Putamen (tissue), 1 donor: ENCODE results near the gene LSM14B.
"Not testable (repeated sequence)": the region's sequence is repeated elsewhere in the genome, so short reads cannot be mapped to it uniquely, and the experiment has no call there.

Source experiments
- DNase-seq: peaks from one replicate; pipeline ENCODE4 v3.0.0-alpha.2; 2016; ENCODE audit warnings: low spot score

Gene LSM14B

DNA sequence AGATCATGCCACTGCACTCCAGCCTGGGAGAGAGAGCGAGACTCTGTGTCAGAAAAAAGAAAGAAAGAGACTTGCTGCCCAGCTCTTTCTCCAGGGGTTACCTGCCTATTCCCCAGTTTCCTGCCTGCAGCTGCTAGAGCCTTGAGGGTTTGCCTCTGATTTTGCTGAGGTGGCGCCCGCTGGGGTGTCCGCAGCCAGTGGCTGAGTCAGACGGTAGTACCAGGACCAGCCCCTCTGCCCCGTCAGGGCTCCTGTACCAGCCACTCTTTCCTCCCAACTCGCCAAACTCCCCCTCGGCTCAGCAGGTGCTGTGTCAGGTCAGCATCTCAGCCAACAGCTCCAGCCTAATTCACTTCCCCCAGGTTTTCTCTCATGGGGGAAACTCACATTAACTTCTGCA lies 7.4 kb upstream of the LSM14B start:
- no peak for DNase-seq

DNA sequence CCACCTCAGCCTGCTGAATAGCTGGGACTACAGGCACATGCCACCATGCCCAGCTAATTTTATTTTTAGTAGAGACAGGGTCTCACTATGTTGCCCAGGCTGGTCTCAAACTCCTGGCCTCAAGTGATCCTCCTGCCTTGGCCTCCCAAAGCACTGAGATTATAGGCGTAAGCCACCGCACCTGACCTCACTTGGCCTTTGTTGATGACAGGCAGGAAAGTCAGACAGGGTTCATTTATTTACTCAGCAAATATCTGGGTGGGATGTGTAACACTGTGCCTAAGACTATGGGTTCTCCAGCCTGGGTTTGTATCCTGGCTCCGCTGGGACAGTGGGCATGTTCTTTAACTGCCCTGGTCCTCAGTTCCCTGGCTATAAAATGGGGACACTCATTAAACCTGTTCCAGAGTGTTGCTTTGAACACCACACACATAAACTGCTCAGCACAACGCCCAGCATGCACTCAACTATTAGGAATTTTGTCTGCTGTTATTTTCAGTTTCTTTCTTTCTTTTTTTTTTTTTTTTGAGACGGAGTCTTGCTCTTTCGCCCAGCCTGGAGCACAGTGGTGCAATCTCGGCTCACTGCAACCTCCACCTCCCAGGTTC lies 6.4 kb upstream of the LSM14B start:
- not testable (repeated sequence) for DNase-seq

DNA sequence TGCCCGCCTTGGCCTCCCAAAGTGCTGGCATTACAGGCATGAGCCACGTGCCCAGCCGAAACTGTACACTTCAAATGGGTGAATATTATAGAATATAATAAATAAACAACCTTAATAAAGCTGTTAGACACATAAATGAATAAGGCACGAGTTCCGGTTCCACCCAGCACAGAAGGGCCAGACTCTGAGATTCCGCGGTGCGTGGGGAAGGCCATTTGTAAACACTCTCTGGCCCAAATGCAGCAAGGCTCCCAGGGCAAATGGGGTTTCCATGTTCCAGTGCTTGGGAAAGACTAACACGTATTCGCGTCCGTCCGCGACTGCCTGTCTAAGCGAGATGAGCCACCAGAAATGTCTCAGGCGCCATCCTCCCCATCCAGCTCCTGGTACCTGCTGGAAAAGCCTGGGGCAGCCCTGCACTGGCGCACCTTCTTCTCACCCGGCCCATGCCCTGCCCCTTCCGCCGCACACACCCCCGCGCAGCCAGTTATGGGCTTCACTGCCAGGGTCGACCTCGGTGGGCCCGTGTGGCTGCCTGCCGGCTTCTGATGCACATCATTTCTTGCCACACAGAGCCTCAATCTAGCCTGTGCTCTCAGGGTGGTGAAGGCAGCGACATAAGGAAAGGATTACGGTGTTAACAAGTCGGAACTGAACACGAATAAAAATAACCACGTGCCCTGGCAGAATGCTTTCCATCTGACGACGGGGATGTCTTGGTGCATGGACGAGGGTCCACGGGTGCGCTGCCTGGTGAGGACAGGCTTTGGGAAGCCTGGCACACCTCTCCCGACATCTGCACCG lies 5.5 kb upstream of the LSM14B start:
- DNase-seq: no peak

DNA sequence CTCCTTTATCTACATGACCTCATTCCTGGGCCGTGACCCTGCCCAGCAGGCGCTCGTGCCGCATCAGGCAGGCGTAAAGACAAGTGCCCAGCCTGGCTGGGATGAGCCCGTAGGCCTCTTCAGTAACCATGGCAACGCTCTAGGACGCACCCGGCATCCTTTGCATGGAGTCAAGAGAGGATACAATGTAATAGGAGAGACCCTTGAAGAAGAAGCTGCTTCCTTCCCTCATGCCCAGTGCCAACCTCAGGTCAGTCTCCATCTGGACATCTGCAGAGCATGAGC lies 5.0 kb upstream of the LSM14B start:
- DNase-seq: no peak

GRCh38 chr20:62117658-62118057 lies 4.6 kb upstream of the LSM14B start:
- no peak for DNase-seq

- DNase-seq: no peak
These were observed 3.9 kb upstream of the LSM14B start for GRCh38 chr20:62118113-62119043.

- DNase-seq: no peak
These were observed 3.2 kb upstream of the LSM14B start for GRCh38 chr20:62119115-62119514.

- no peak for DNase-seq
These were observed 2.5 kb upstream of the LSM14B start for GRCh38 chr20:62119591-62120364.

DNA sequence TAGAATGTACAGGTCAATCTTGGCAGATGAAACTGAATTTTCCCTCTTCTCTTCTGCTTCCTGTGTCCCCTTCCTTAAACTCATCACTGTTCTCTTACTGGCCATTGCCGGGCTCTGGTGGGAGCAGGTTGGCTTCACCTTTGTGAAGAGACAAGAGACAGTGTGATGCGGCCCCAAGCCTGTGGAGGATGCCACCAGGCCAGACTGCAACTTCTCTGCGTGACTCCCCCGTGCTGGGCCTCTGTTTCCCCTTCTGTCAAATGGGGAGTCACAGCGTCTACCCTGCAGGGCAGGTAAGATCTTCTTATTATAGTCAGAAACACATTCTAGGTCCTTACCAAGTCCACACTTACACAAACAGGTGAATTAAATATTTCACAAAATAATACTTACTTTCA lies 1.9 kb upstream of the LSM14B start:
- DNase-seq: no peak

GRCh38 chr20:62120990-62121775 lies 1.1 kb upstream of the LSM14B start:
- no peak for DNase-seq

- DNase-seq: no peak
These were observed 577 bp downstream of the LSM14B start for GRCh38 chr20:62122654-62123449.

- DNase-seq: no peak
These were observed 1.3 kb downstream of the LSM14B start for GRCh38 chr20:62123450-62124118.

- DNase-seq: no peak
These were observed 3.9 kb downstream of the LSM14B start for GRCh38 chr20:62126141-62126540.

DNA sequence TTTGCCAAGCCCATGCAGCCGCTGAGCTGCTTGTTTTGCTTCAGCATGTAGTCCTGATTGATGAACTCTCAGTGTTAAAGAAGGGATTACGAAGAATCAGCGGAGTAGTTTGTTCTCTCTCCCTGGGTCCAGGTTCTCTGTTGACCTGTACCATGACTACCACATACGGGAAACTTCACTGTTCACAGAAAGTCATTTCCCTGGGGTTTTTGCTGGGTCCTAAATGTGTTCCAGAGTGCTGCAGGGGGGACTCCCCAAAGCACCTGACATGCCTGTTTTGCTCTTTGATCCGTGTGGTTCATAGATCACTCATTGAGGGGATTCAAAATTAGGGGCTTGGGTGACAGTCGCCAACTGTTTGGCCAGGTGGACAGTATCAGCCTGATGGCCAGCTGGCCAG lies 5.5 kb downstream of the LSM14B start:
- no peak for DNase-seq

DNA sequence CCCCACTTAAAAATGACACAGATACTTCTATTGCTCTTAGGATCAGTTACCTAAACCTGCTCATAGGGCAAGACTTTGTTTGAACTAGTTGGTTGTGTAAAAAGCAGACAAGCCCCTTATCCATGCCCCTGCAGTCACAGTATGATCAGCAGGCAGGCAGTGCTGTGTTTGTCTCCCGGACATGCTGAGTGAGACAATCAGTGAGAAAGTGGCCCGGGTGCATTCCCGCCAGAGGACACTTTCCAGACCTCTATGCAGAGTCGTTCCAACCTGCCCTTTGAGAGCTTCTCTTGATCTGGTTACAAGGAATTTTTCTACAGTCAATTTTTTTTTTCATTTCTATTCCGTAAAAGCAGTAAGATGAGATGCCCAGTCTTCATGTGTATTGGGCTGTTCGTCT lies 6.2 kb downstream of the LSM14B start:
- no peak for DNase-seq

DNA sequence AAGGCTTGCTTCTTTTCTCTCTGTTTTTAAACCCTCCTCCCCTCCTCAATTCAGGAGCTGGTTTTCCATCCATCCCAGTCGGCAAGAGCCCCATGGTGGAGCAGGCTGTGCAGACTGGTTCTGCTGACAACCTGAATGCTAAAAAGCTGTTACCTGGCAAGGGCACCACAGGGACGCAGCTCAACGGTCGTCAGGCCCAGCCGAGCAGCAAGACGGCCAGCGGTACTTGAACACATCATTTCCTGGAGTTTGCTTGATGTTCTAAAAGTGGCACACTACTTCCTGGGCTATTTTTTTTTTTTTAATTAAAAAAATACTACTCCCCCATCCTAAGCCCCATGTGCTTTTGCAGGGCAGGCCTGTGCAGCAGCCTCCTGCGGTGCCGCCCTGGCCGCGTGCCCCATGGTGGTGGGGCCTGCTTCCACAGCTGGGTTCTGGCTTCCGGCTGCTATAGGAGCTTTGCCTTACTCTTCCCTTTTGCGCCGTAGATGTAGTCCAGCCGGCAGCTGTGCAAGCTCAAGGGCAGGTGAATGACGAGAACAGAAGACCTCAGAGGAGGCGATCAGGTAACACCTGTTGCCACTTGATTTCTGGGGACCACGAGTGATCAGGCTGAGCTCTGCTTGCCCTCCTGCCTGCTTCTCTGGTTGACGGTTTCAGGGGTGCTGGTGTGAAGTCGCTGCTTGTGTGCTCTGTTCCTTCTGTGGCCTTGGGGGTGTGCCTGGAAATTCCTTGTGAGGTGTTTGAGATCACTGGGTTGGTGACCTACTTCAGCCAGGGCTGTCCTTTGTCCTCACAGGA lies 7.7 kb downstream of the LSM14B start:
- no peak for DNase-seq

DNA sequence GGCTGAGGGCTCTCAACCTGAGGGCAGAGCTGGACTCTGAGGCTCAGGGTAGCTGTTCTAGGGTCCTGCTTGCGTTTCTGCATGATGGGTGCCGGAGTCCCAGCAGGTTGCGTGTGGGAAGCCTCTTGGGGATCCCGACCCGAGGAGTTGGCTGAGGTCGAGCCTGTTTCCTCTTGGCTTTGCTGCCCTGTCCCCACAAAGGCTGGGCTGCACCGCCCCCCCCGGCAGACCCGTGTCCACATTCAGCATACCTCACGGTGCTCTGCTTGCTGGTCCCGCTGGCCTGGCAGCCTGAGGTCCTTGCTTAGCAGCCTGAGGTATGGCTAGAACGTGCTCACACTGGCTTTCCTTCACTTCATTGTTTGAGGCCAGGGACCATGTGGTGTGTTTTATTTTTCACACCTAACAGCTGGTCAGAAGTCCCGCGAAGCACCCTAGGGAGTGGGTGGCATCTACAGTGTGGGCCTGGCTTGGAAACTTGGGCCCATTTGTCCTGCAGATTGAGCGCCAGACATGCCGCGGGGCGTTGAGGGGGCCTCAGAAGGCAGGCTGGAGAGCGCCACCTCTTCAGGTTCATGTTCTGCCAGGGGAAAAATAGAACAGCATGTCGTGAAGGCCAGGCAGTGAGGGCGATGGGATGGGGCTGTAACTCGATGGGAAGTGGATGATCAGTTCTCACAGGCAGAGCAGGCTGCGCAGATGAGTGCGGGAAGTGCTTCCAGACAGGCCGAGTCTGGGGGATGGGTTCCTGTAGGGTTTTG lies 9.5 kb downstream of the LSM14B start:
- DNase-seq: no peak

GRCh38 chr20:62132421-62132820 lies 10.1 kb downstream of the LSM14B start:
- no peak for DNase-seq
